Measurements from ENCODE around the gene TREM2.

The TREM2 gene

GRCh38 chr6:41171908-41172307 lies 9.0 kb upstream of the TREM2 start:
- TF ChIP-seq CTCF (IDR thresholded peaks at IDR 0.05; ENCODE audit: extremely low read depth, missing control alignments), result no peak
- DNase-seq (ENCODE audit: low spot score), result no peak

GRCh38 chr6:41170547-41171160 lies 7.7 kb upstream of the TREM2 start:
- TF ChIP-seq CTCF (IDR thresholded peaks at IDR 0.05; ENCODE audit: extremely low read depth, missing control alignments), result no peak
- no peak for DNase-seq (ENCODE audit: low spot score)

- no peak for TF ChIP-seq CTCF (IDR thresholded peaks at IDR 0.05; ENCODE audit: extremely low read depth, missing control alignments)
Observed at GRCh38 chr6:41167173-41167963, 4.5 kb upstream of the TREM2 start.

GRCh38 chr6:41164551-41165120 lies 1.7 kb upstream of the TREM2 start:
- no peak for TF ChIP-seq CTCF (IDR thresholded peaks at IDR 0.05; ENCODE audit: extremely low read depth, missing control alignments)
- no peak for DNase-seq (ENCODE audit: low spot score)

More at GRCh38 chr6:41167173-41167963, 4.5 kb upstream of the TREM2 start:
- no peak for DNase-seq (ENCODE audit: low spot score)

- TF ChIP-seq CTCF (IDR thresholded peaks at IDR 0.05; ENCODE audit: extremely low read depth, missing control alignments), result no peak
- no peak for DNase-seq (ENCODE audit: low spot score)
Observed at GRCh38 chr6:41163419-41163717, 452 bp upstream of the TREM2 start.

- no peak for DNase-seq (ENCODE audit: low spot score)
- TF ChIP-seq CTCF (IDR thresholded peaks at IDR 0.05; ENCODE audit: extremely low read depth, missing control alignments), result no peak
Observed at GRCh38 chr6:41161851-41162552, 914 bp downstream of the TREM2 start.

- no peak for TF ChIP-seq CTCF (IDR thresholded peaks at IDR 0.05; ENCODE audit: extremely low read depth, missing control alignments)
- DNase-seq (ENCODE audit: low spot score), result no peak
Observed at GRCh38 chr6:41161380-41161779, 1.5 kb downstream of the TREM2 start.

Measured in GM20000 (cell line).